Stimulated activated CD4-positive, alpha-beta T cell treated with anti-CD3 and anti-CD28 coated beads, Interleukin-4, amount 100 ng/mL, for 48 hours (primary cell): ENCODE results near the gene HOXD11.

Experiments
- DNase-seq, 2 donors: peaks; one replicate each; pipeline ENCODE4 v3.0.0-alpha.2; 2020; ENCODE audit warnings: low read depth in 2 of 2

Gene HOXD11

DNA sequence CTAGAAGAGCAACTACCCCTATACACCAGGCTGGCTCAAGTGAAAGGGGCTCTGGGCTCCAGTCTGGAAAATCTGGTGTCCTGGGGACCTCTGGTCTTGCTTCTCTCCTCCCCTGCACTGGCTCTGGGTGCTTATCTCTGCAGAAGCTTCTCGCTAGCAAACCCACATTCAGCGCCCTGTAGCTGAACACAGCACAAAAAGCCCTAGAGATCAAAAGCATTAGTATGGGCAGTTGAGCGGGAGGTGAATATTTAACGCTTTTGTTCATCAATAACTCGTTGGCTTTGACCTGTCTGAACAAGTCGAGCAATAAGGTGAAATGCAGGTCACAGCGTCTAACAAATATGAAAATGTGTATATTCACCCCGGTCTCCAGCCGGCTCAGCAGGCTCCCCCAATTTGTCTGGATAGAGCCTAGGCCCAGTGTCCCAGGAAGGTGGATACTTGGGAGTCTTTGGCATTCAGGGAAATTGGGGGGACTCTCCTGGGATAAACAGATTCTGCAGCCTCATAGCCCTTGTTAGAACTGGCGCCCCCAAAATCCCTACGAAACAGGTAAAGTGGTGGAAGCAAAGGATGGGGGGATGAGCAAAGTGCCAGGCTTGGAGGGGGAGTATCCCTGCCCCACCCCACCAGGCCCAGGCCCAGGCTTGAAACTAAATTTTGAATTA, 41.8 kb downstream of the HOXD11 start:
- DNase-seq = no peak

DNA sequence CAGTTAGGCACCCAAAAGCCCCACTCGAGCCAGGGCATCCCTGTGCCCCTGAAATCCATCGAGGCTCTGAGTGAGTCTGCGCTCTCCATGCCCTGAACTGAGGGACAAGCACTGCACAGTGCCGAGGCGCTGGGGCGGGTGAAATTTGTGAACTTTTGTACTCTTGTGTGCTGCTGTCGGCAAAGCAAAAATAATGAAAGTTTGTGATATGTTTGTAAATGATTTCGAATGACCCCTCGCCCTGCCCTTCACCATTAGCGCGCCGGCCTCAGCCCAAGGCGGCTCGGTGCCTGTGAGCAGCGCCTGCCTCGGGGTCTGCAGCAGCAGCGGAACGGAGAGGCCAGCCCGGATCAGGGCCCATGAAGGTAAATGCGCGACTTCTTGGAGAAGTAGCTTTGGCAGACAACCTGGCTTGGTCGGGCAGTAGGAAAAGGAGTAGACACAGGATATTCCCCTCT, 42.4 kb downstream of the HOXD11 start:
- DNase-seq = no peak

DNA sequence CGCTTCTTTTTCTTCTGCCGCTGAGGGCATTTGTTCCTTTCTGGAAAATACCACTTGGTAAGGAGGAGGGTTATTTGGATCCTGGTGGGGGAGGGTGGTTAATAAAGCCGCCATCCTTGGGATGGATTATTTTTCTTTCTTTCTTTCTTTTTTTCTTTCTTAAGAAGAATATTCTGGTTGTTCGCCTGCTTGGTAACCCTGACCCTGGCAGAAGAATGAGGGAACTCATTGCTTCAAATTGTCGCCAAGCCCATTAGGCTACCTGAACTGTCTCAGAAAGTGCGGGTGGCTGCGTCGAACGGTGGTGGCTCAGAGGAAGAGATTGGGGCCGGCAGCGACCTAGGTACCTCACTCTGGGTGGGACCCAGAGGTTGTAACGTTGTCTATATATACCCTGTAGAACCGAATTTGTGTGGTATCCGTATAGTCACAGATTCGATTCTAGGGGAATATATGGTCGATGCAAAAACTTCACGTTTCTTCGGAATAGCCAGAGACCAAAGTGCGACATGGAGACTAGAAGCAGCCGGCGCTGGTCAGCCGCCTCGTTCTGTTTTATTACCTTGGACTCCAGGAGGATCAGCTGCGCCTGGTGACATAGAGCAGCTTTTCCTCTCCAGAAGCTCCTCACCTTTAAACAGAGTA, 43.0 kb downstream of the HOXD11 start:
- no peak for DNase-seq

DNA sequence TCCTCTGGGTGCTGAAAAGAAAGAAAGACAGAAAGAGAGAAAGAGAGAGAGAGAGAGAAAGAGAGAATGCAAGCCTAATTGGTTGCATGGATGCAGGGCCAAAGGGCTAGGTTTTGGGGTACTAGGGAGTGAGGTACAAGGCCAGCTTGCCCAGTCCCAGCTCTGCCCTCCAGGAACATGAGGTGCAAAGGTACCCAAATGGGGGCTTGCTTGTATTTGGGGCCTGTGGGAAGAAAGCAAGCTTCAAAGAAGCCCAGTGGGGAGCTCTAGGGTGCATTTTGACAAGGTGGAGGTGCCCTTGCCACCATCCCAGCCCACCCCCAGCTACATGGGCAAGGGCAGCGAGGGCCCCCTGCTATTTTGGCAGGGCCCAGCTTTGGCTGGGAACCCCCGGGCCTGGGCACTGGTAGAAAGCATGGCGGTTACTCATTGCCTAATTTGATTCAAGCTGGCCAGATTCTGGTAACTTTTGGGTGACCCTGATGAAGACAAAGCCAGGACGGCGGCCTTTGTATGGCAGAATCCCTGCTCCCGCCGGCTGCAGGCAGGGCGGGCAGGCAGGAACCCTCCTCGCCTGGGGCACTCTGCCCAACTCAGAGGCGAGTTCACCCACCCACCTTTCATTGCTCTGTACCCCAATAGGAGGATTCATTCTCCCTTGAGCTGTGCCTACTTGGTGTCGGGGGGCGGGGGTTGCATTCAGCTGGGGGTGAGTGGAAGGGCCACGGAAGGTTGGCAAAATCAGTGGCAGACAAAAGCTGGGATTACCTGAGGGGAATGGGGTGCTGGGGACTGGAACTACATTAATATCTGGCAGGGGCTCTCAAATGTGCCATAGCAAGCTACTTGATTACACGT, 43.7 kb downstream of the HOXD11 start:
- DNase-seq = no peak

DNA sequence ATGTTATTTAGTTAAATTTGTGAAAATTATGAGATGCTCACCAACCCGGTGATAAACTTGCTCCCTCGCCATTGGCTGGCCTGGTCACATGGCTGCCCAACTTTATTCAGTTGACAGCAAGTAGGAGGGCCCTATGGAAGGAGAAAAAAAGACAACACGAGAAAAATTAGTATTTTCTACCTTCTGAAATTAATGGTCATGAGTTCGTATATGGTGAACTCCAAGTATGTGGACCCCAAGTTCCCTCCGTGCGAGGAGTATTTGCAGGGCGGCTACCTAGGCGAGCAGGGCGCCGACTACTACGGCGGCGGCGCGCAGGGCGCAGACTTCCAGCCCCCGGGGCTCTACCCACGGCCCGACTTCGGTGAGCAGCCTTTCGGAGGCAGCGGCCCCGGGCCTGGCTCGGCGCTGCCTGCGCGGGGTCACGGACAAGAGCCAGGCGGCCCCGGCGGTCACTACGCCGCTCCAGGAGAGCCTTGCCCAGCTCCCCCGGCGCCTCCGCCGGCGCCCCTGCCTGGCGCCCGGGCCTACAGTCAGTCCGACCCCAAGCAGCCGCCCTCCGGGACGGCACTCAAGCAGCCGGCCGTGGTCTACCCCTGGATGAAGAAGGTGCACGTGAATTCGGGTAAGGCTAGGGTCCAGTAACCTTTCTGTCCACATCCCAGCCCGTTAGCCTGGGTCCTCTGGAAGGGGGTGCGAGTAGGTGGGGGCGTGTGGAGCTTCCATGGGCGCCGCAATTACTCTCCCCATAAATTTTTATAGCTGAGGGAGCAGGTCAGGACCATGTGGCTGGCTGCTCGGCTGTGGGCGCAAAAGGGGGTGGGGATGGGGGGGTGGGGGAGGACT, 44.6 kb downstream of the HOXD11 start, which contains the start of gene HOXD4:
TSS of gene HOXD4 (plus strand) at position 109 of the 846 bp plus-strand sequence. CDS start at position 193, 84 bp downstream.
- DNase-seq = no peak

DNA sequence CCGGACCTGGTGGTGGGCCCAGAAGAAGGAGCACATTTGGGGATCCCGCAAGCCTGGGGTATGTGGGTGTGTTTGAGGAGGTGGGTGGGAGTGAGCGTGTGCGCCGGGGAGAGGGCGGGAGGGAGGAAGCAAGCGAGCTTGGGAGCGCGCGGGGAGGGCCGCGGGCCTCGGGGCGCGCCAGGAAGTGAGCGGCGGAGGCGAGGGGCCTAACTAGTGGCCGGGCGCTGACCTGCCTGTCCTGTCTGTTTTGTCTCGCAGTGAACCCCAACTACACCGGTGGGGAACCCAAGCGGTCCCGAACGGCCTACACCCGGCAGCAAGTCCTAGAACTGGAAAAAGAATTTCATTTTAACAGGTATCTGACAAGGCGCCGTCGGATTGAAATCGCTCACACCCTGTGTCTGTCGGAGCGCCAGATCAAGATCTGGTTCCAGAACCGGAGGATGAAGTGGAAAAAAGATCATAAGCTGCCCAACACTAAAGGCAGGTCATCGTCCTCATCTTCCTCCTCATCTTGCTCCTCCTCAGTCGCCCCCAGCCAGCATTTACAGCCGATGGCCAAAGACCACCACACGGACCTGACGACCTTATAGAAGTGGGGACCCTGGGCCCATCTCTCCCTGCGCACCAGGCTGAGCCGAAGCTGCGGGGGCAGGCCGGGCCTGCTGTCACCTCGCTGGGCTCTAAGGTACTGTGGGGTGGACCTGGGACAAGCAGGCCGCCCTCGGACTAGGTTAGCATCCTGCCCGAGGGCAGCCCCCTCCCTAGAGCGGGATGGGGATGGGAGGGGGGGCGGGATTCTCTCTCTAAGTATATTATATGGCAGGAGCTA, 45.5 kb downstream of the HOXD11 start:
- no peak for DNase-seq

DNA sequence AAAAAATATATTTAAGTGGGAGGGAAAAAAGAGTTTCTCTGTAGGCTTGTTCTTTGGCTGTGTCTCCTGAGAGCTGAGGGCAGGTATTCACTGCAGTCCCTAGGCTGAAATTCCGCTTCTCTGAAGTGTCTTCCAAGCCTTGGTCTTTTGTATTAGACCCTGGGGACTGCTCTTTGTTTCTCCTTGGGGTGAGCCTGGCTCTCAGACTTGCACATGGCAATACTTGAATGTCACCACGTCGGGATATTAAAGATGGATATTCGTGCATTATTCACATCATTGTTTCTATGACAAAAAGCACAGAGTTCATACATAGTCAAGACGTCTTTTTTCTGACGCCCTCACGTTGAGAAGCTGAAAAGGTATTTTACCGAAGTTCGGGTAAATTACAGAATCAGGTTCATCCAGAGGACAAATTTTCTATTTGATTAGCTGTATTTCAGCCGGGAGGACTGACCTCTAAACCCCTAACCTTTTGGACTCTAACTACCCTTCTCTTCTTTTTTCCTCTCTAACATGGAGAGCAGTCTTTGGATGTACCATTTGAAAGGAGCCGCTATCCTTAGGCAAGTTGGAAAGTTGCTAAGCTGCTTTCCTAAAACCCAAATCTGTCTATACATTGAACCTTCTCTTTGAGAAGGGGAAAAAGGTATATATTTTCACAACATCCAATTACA, 47.6 kb downstream of the HOXD11 start:
- no peak for DNase-seq

DNA sequence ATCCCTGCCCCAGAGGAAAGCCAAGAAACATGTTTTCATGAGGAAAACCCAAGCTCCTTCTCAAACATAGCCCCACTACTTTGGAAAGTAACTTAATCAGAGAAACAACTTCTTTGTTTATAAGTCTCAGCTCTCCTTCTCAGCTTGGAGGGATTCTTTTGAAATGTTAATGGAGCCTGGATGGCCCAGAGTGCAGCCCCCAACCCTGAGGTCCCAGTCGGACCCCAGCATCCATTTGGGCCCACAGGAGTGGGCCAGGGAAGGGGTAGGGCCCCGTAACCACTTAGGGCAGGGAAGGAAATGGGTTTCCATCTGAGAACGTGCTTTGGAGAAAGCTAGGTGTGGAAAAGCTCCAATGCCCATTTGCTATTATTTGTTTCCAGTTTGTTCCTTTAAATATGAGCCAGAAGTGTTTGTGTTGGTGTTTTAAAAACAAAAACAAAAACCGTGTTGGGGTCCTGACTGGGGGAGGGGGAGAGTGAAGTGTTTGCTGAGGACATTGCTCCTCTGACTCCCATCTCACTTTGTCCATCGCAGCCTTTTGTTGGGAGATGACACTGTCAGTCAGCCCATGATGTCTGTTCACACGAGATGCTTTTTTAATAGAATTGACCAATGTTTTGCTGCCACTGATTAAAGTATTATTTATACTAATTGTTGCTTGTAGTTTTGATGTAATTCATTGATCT, 48.4 kb downstream of the HOXD11 start:
- no peak for DNase-seq

DNA sequence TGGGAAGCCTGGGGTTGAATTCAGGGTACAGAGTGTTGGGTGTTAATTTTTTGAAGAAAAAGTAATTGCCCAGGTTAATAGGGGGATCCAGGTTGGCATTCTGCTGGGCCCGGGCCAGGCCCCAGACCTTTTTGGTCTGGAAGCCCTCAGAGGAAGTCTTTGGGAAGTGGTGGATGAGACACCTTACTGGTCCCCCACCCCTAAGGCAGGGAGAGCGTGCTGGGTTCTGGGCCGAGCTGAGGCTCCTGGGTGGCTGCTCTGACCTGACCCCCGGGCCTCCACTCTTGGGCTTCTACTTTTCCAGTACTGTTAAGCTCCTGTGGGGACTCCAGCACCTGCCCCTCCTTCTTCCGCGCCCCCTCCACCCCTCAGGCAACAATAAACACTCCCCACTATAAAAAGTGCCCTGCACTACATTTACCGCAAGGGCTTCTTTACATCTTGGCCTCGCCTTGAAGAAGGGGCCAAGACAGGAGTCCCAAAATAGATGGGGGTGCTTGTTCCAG, 49.3 kb downstream of the HOXD11 start:
- DNase-seq = no peak

DNA sequence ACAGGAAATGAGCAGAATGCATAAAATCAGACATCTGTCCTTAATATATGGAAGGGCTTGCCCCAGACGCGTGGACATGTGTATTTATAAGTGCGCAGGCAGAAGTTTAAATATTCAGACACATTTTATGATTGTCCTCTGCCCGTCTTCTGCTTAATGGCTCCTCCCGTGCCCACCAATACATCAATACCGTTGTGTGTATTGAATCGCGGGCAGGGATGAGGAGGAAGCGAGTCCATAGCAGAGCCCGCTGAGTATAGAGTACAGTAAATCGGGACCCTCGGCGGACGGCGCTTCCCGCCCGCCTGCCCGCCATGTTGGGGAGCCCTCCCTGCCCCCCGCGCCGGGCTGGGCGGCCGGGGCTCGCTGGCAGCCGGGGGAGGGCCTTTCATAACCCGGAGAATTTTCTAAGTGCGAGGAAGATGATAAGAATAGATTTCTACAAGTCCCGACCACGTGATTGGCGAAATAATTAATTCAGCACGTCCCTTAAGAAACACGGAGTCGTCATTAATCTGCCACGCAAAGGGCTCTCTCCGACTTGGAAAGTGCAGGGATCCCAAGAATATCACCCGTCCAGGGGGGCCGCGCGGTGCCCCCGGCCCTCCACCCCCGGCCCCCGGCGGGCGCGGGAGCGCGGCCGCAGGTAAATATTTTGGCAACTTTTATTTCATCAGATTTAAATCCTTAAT, 49.9 kb downstream of the HOXD11 start, which contains the start of gene HOXD3:
TSS of gene HOXD3 (plus strand) at position 501 of the 692 bp plus-strand sequence. CDS start 11,808 bp downstream, outside the sequence.
- no peak for DNase-seq

DNA sequence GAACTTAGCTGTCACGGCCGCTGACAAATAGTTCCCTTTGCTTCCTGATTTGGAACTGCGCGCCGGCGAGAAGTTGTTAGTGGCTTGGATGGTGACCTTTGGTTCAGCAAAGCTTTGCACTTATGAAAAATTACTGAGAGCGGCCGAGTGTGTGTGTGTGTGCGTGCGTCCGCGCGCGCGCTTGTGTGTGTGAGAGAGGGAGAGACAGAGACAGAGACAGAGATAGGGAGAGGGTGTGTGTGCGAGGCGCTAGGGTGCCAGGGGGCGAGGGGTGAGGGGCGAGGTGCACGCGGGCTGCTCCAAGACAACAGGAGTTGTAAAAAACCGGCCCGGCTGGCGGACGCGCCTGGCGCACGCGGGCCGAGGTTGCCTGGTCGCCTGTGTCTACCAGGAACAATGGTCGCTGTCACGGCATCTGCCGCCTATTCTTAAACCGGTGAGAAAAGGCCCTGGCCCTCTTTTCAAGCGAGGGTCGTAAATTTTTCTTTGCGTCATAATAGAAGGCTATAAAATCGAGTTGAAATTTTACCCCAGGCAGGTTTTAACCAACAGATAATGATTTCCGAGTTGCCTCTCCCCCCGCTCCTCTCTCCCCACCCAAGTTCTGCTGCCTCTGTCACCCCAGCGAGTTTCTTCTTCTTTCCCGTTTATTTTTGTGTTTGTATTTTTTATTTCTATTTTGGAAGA, 50.6 kb downstream of the HOXD11 start:
- DNase-seq = no peak

DNA sequence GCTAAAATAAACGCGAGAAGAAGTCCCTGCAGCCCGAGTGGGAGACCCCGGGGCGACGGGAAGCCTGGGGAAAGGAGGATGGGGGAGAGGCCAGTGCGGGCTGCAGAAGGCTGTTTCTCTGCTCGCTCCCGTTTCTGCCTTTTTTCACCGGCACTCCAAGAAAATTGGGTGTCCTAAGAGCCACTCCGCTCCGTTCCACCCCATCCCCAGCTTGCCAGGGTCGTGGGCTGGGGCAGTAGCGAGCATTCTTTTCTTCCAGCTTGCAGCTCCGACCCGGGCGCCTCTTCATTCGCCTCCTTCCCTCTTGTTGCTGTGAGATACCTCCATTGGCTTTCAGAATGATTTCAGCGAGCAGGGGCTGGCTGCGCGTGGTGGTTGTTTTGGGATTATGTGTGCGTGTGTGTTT, 51.1 kb downstream of the HOXD11 start:
- no peak for DNase-seq

DNA sequence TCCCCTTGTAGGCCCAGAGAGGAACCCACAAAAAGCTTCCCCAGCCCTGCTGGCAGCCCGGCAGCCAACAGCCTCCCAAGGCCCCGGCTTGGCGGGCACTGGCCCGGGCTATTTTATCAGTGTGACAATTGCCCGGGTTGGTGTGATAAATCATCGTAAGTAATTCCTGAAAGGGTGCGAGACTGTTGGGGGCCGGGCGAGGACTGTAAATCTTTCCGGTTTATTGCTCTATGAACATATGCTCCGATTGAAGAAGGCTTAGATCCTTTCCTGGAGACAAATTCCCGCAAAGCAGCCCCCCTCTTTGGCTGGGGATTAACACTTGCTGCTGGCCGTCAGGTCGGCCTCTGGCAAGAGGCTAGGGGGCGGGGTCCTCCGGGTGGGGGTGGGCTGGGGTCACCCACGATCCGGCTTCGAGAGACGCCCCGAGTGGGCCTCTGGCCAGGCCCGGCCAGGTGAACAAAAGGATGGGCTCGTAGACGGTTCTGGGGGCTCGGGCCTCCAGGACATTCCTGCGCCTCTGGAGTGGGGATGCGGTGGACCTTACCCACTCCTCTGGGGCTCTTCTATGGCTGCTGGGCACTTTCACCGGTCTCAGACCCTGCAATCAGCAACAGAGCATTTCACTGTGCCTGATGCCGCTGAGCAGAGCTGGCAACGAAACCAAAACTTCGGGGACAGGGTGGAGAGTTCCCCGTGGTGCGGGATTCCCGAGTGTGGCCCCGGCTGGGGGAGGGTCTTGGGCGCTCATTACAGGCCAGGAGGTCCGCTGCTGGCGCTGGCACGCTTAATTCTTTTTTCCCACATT, 52.0 kb downstream of the HOXD11 start:
- DNase-seq = no peak
